ENCODE measurements around the gene FAT2. TPM values are rescaled to one million over a fixed set of nuclear protein-coding genes. Genes with fewer than 3 reads are reported as not detected.

FAT2 gene
- total RNA-seq, 2 experiments from 2014 or later: not detected

DNA sequence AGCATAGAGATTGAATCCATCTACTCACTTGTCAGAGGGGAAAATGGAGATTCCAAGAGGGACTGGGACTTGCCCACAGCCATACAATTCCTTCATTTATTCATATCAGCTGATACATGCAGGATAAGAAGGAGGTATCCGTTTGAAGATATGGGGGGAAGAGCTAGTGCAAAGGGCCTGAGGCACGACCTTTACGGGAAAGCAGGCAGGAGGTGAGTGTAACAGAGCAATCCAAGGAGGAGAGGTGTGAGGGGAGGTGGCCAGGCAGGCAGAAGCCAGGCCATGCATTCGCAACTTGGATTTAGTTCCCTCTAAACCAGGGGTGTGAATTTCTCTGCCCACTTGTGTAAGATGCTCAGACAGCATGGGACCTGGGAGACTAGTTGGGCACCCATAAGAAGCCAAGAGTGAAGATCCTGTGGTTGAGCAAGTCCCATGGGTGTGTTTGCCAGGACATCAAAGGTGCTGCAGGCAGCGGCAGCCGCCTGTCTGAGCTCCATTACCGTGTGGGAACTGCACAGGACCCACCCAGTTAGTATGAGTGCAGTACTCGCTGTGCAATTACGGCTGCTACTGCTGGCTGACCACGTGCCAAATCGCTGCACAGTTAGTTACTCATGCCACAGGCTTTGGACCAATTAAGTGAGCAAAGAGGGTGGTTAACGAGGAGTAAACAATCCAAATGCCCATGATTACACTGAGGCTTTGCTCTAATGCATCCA is 31.4 kb upstream of the FAT2 start:
- Histone ChIP-seq H3K4me2 (ENCODE audit: low read length) (no peak overlapping the region), H4K20me1 (ENCODE audit: insufficient read depth, low read length) (no peaks in the 10 kb centered on the region), H3K4me3 (ENCODE audit: low read depth, low read length, poor library complexity, severe bottlenecking) (no peak overlapping the region), H3K4me1 (ENCODE audit: insufficient read depth, low read length, poor library complexity, severe bottlenecking) (no peaks in the 10 kb centered on the region), H3K27ac (ENCODE audit: low read depth, low read length, poor library complexity, severe bottlenecking) (no peak overlapping the region), H3K9me3 (ENCODE audit: low read length) (no peaks in the 10 kb centered on the region), H3K9me2 (ENCODE audit: insufficient read depth, low read length) (no peaks in the 10 kb centered on the region), H3K79me2 (ENCODE audit: insufficient read depth, low read depth, low read length) (no peaks in the 10 kb centered on the region), H3K36me3 (ENCODE audit: insufficient read depth, low read length) (no peaks in the 10 kb centered on the region), H2AFZ (ENCODE audit: low read length) (no peak overlapping the region)
- TF ChIP-seq EZH2phosphoT487 (IDR thresholded peaks at IDR 0.05; ENCODE audit: borderline replicate concordance, low read depth, low read length): no peak
- TF ChIP-seq, protein P1, sequence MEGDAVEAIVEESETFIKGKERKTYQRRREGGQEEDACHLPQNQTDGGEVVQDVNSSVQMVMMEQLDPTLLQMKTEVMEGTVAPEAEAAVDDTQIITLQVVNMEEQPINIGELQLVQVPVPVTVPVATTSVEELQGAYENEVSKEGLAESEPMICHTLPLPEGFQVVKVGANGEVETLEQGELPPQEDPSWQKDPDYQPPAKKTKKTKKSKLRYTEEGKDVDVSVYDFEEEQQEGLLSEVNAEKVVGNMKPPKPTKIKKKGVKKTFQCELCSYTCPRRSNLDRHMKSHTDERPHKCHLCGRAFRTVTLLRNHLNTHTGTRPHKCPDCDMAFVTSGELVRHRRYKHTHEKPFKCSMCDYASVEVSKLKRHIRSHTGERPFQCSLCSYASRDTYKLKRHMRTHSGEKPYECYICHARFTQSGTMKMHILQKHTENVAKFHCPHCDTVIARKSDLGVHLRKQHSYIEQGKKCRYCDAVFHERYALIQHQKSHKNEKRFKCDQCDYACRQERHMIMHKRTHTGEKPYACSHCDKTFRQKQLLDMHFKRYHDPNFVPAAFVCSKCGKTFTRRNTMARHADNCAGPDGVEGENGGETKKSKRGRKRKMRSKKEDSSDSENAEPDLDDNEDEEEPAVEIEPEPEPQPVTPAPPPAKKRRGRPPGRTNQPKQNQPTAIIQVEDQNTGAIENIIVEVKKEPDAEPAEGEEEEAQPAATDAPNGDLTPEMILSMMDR (conservative IDR thresholded peaks at IDR 0.05; ENCODE audit: low read length): no peak
- CTCF ChIA-PET (ENCODE audit: unreplicated experiment): no interaction called here
- no TSS peak for BruUV-seq (replicated peaks)
- POLR2A ChIA-PET: interaction anchor here (0.6 kb wide), 1 partner anchor 9 kb away, joined by 3 read pairs; no protein-coding TSS in a partner anchor
- intact Hi-C loops (cut with micrococcal nuclease; ENCODE audit: unreplicated experiment): no loop called here
- no peak for DNase-seq (ENCODE audit: low spot score)

DNA sequence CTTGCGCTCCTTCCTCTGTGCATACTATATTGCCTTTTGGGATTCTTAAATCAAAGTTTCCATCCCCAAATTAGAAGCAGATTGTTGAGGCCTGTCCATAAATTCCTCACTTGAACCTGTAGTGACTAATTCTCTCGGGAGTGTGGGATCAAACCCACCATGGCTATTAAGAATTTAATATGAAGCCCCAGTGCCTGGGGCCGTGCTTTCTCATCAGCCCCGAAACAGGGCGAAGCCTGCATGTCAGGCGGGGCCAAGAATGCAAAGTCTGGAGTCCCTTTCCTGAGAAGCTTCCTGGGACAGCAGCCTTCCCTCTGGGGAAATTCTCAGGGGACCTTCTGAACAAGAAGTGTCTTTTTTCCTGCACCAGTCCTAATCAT is 29.3 kb upstream of the FAT2 start:
- Histone ChIP-seq H3K79me2 (ENCODE audit: insufficient read depth, low read depth, low read length) (no peaks in the 10 kb centered on the region), H3K4me1 (ENCODE audit: insufficient read depth, low read length, poor library complexity, severe bottlenecking) (no peaks in the 10 kb centered on the region), H3K27ac (ENCODE audit: low read depth, low read length, poor library complexity, severe bottlenecking) (no peak overlapping the region), H3K4me3 (ENCODE audit: low read depth, low read length, poor library complexity, severe bottlenecking) (no peak overlapping the region), H3K9me2 (ENCODE audit: insufficient read depth, low read length) (no peaks in the 10 kb centered on the region), H3K9me3 (ENCODE audit: low read length) (no peaks in the 10 kb centered on the region), H3K4me2 (ENCODE audit: low read length) (no peak overlapping the region), H2AFZ (ENCODE audit: low read length) (no peak overlapping the region), H4K20me1 (ENCODE audit: insufficient read depth, low read length) (no peaks in the 10 kb centered on the region), H3K36me3 (ENCODE audit: insufficient read depth, low read length) (no peaks in the 10 kb centered on the region)
- TF ChIP-seq EZH2phosphoT487 (IDR thresholded peaks at IDR 0.05; ENCODE audit: borderline replicate concordance, low read depth, low read length): no peak
- TF ChIP-seq, protein P1 (conservative IDR thresholded peaks at IDR 0.05; ENCODE audit: low read length): no peak
- no TSS peak for BruUV-seq (replicated peaks)
- intact Hi-C loops (cut with micrococcal nuclease; ENCODE audit: unreplicated experiment): no loop called here
- POLR2A ChIA-PET: interaction anchor here (1.0 kb wide), 1 partner anchor 19 kb away, joined by 4 read pairs; no protein-coding TSS in a partner anchor
- no peak for DNase-seq (ENCODE audit: low spot score)
- CTCF ChIA-PET (ENCODE audit: unreplicated experiment): no interaction called here

DNA sequence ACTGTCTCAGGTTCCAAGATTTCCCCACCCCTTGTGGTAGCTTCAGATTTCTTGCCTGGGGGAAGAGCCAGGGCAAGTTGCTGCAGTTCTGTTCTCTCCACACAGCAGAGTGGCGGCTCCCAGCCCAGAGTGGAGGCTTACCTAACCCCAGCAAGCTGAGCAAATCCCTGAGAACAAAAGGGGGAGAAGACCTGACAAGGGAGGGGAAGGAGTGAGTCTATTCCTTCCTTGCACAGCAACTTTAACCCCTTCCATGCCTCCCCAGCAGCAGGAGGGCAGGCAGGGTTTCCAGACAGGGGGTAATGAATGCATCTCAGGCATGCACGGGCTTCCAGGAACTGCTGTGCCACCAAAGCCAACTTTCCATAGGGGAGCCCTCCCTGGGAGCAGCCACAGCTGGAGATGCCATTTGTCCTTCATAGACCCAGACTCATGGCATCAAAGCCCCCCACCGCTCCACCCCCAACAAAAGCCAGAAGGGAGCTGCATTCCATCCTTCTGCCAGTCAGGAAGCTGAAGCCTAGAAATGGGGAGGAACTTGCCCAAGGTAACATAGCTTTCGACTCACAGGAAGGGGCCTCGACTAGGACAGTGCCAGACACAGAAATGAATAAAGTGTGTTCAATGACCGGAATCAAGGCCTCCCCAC is 28.8 kb upstream of the FAT2 start:
- H3K9me2 ChIP-seq (ENCODE audit: insufficient read depth, low read length): no peaks in the 10 kb centered on the region
- H2AFZ ChIP-seq (ENCODE audit: low read length): no peak overlapping the region
- no peak for DNase-seq (ENCODE audit: low spot score)
- CTCF ChIA-PET (ENCODE audit: unreplicated experiment): no interaction called here
- H3K4me2 ChIP-seq (ENCODE audit: low read length): no peak overlapping the region
- no peaks in the 10 kb centered on the region for H3K9me3 ChIP-seq (ENCODE audit: low read length)
- no peak overlapping the region for H3K4me3 ChIP-seq (ENCODE audit: low read depth, low read length, poor library complexity, severe bottlenecking)
- H4K20me1 ChIP-seq (ENCODE audit: insufficient read depth, low read length): no peaks in the 10 kb centered on the region
- H3K4me1 ChIP-seq (ENCODE audit: insufficient read depth, low read length, poor library complexity, severe bottlenecking): no peaks in the 10 kb centered on the region
- no peak overlapping the region for H3K27ac ChIP-seq (ENCODE audit: low read depth, low read length, poor library complexity, severe bottlenecking)
- H3K36me3 ChIP-seq (ENCODE audit: insufficient read depth, low read length): no peaks in the 10 kb centered on the region
- intact Hi-C loops (cut with micrococcal nuclease; ENCODE audit: unreplicated experiment): no loop called here
- BruUV-seq (replicated peaks): no TSS peak
- POLR2A ChIA-PET: interaction anchor here (1.0 to 1.6 kb wide), 2 partner anchors 10 to 19 kb away, joined by 4 to 5 read pairs; no protein-coding TSS in a partner anchor
- TF ChIP-seq EZH2phosphoT487 (IDR thresholded peaks at IDR 0.05; ENCODE audit: borderline replicate concordance, low read depth, low read length): no peak
- TF ChIP-seq, protein P1 (conservative IDR thresholded peaks at IDR 0.05; ENCODE audit: low read length): no peak
- H3K79me2 ChIP-seq (ENCODE audit: insufficient read depth, low read depth, low read length): no peaks in the 10 kb centered on the region

All from OCI-LY7 (cell line).